WTC11 (cell line): ENCODE results near the gene B4GALNT1. TPM values are rescaled to one million over a fixed set of nuclear protein-coding genes. Genes with fewer than 3 reads are reported as not detected.
"Not testable (repeated sequence)": the region's sequence is repeated elsewhere in the genome, so short reads cannot be mapped to it uniquely, and the experiment has no call there.

Experiments used
- ATAC-seq: fragments of 200-7000 bp; cut with Tn5 transposase; 2 replicates; pipeline ENCODE4 v1.10.0; 2021; ENCODE audit warnings: mild to moderate bottlenecking, moderate library complexity
- CTCF ChIA-PET: fragments of 300-600 bp; sonication (Branson Sonifier 250); formaldehyde crosslinking; loops from one replicate; lab custom pipeline; 2021; ENCODE audit warnings: antibody characterized with exemption; lab: Charles Lee
- POLR2A ChIA-PET: fragments of 350-600 bp; sonication (Branson Sonifier 250); formaldehyde crosslinking; loops from one replicate; lab custom pipeline; 2021; ENCODE audit warnings: antibody characterized with exemption; lab: Charles Lee
- DNase-seq: peaks from one replicate; pipeline ENCODE4 v3.0.0; 2021; ENCODE audit warnings: low spot score
- H3K27ac Mint-ChIP-seq: 2 replicates; pipeline ENCODE4 v1.8.0; 2021; ENCODE audit warnings: mixed read lengths
- H3K27me3 Mint-ChIP-seq: 2 replicates; pipeline ENCODE4 v1.8.0; 2021; ENCODE audit warnings: low read depth, mild to moderate bottlenecking, moderate library complexity, mixed read lengths
- H3K36me3 Mint-ChIP-seq: 2 replicates; pipeline ENCODE4 v1.8.0; 2021; ENCODE audit warnings: mixed read lengths
- H3K4me1 Mint-ChIP-seq: 2 replicates; pipeline ENCODE4 v1.8.0; 2022; ENCODE audit warnings: mixed read lengths
- H3K4me3 Mint-ChIP-seq: 2 replicates; pipeline ENCODE4 v1.8.0; 2021; ENCODE audit warnings: mild to moderate bottlenecking, moderate library complexity, mixed read lengths
- H3K9me3 Mint-ChIP-seq: 2 replicates; pipeline ENCODE4 v1.8.0; 2021; ENCODE audit warnings: mixed read lengths
- CBFB ChIP-seq: sonication (generic); formaldehyde crosslinking; IDR thresholded peaks from 2 replicates; pipeline ENCODE4 v1.8.1; 2022; ENCODE audit warnings: mild to moderate bottlenecking, low read depth, missing genetic modification reagents
- CREB1 ChIP-seq: sonication (generic); formaldehyde crosslinking; IDR thresholded peaks from 2 replicates; pipeline ENCODE4 v1.8.0; 2023; ENCODE audit warnings: mild to moderate bottlenecking, missing genetic modification reagents
- ELF4 ChIP-seq: sonication (generic); formaldehyde crosslinking; IDR thresholded peaks from 2 replicates; pipeline ENCODE4 v1.8.1; 2022; ENCODE audit warnings: low read depth, mild to moderate bottlenecking, moderate library complexity, missing genetic modification reagents
- ESRRA ChIP-seq: sonication (generic); formaldehyde crosslinking; IDR thresholded peaks from 2 replicates; pipeline ENCODE4 v1.8.1; 2022; ENCODE audit warnings: mild to moderate bottlenecking, missing genetic modification reagents, borderline replicate concordance
- ETV6 ChIP-seq: sonication (generic); formaldehyde crosslinking; IDR thresholded peaks from 2 replicates; pipeline ENCODE4 v1.8.1; 2022; ENCODE audit warnings: mild to moderate bottlenecking, missing genetic modification reagents
- FOXK1 ChIP-seq: sonication (generic); formaldehyde crosslinking; IDR thresholded peaks from 2 replicates; pipeline ENCODE4 v1.8.0; 2022; ENCODE audit warnings: mild to moderate bottlenecking, moderate library complexity, missing genetic modification reagents
- KAT7 ChIP-seq: sonication (generic); formaldehyde crosslinking; IDR thresholded peaks from 2 replicates; pipeline ENCODE4 v1.8.1; 2023; ENCODE audit warnings: missing genetic modification reagents, mild to moderate bottlenecking, borderline replicate concordance
- SP1 ChIP-seq: sonication (generic); formaldehyde crosslinking; conservative IDR thresholded peaks from 2 replicates; pipeline ENCODE4 v1.8.1; 2022; ENCODE audit warnings: missing genetic modification reagents
- TEAD1 ChIP-seq: sonication (generic); formaldehyde crosslinking; IDR thresholded peaks from 2 replicates; pipeline ENCODE4 v1.8.0; 2022; ENCODE audit warnings: mild to moderate bottlenecking, missing genetic modification reagents
- ZNF121 ChIP-seq: sonication (generic); formaldehyde crosslinking; IDR thresholded peaks from 2 replicates; pipeline ENCODE4 v1.8.0; 2023; ENCODE audit warnings: missing genetic modification reagents
- ZNF263 ChIP-seq: sonication (generic); formaldehyde crosslinking; IDR thresholded peaks from 2 replicates; pipeline ENCODE4 v1.8.1; 2022; ENCODE audit warnings: low read depth, mild to moderate bottlenecking, moderate library complexity, missing genetic modification reagents
- ZNF416 ChIP-seq: fragments of 250-450 bp; sonication (Bioruptor Pico); IDR thresholded peaks from 2 replicates; pipeline ENCODE4 v1.9.0; 2021; ENCODE audit warnings: mild to moderate bottlenecking, inconsistent platforms
- total RNA-seq: library from RNA; stranded (reverse); gene quantifications from 3 replicates; pipeline ENCODE4 v1.2.3, GENCODE V29; 2021
- TF ChIP-seq, protein P1 (sequence below): fragments of 250-450 bp; sonication (Bioruptor Pico); IDR thresholded peaks from 2 replicates; pipeline ENCODE4 v2.1.2; 2022; ENCODE audit warnings: mild to moderate bottlenecking, moderate library complexity
- TF ChIP-seq, protein P2 (sequence below): sonication (generic); formaldehyde crosslinking; IDR thresholded peaks from 2 replicates; pipeline ENCODE4 v1.8.1; 2023; ENCODE audit warnings: mild to moderate bottlenecking, missing genetic modification reagents, moderate library complexity
- TF ChIP-seq, protein P3 (sequence below): sonication (generic); formaldehyde crosslinking; IDR thresholded peaks from 2 replicates; pipeline ENCODE4 v1.8.0; 2023; ENCODE audit warnings: missing genetic modification reagents, mild to moderate bottlenecking, borderline replicate concordance
- TF ChIP-seq, protein P4 (sequence below): fragments of 250-450 bp; sonication (Bioruptor Pico); IDR thresholded peaks from 2 replicates; pipeline ENCODE4 v1.8.0; 2021; ENCODE audit warnings: mild to moderate bottlenecking
- TF ChIP-seq, protein P5 (sequence below): sonication (generic); formaldehyde crosslinking; IDR thresholded peaks from 2 replicates; pipeline ENCODE4 v1.8.1; 2023; ENCODE audit warnings: mild to moderate bottlenecking, moderate library complexity, missing genetic modification reagents

B4GALNT1 gene
- total RNA-seq, 1 experiment from 2014 or later, result 1.2 TPM

DNA sequence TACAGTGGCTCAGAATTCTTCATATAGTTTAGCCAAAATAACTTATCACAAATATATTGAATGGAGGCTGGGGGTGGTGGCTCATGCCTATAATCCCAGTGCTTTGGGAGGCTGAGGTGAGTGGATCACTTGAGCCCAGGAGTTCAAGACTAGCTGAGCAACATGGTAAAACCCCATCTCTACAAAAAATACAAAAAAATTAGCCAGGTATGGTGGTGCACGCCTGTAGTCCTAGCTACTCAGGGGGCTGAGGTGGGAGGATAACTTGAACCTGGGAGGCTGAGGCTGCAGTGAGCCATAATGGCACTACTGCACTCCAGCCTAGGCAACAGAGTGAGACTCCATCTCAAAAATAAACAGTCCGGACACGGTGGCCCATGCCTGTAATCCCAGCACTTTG is 38.8 kb upstream of the B4GALNT1 start:
- H3K4me3 Mint-ChIP-seq, H3K4me1 Mint-ChIP-seq, DNase-seq, H3K27ac Mint-ChIP-seq, ATAC-seq, POLR2A ChIA-PET, H3K36me3 Mint-ChIP-seq: not testable (repeated sequence)
- Mint-ChIP-seq H3K27me3 (peaks cover 59% of the 10 kb centered on the region), H3K9me3 (peaks cover 40% of the 10 kb centered on the region)
- CTCF ChIA-PET, result interaction anchor here (1.0 kb wide), 1 partner anchor 45 kb away, joined by 4 read pairs; no protein-coding TSS in a partner anchor

DNA sequence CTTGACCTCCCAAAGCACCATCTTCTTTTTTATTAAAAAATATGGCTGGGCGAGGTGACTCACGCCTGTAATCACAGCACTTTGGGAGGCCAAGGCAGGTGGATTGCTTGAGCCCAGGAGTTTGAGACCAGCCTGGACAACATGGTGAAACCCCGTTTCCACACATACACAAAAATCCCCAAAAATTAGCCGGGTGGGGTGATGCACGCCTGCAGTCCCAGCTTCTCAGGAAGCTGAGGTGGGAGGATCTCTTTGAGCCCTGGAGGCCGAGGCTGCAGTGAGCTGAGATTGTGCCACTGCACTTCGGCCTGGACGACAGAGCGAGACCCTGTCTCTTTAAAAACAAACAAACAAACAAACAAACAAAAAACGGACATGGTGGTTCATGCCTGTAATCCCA is 36.7 kb upstream of the B4GALNT1 start:
- H3K36me3 Mint-ChIP-seq, POLR2A ChIA-PET, DNase-seq, ATAC-seq, H3K4me3 Mint-ChIP-seq, H3K27ac Mint-ChIP-seq, CTCF ChIA-PET, H3K4me1 Mint-ChIP-seq: not testable (repeated sequence)
- Mint-ChIP-seq H3K27me3 (peaks cover 48% of the 10 kb centered on the region), H3K9me3 (peaks cover 49% of the 10 kb centered on the region)

DNA sequence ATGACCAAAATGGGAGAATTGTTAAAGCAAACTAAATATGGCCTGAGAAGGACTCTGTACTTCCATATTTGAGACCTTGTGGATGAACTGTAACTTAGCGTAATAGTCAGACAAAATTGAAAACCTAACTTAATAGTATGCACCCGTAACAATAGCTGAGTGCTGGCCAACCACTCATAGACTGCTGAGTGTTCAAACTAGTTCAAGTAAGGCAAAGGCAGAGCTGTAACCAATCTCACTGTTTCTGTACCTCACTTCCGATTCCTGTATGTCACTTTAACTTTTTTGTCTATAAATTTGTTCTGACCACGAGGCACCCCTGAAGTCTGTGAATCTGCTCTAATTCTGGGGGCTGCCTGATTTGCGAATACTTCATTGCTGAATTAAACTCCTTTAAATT is 33.9 kb upstream of the B4GALNT1 start:
- no peak overlapping the region for H3K27ac Mint-ChIP-seq
- ATAC-seq, result no peak
- ChIA-PET CTCF (no interaction called here), POLR2A (no interaction called here)
- no peak for DNase-seq
- H3K36me3 Mint-ChIP-seq, result peaks cover 14% of the 10 kb centered on the region
- no peak overlapping the region for H3K4me3 Mint-ChIP-seq
- peaks cover 57% of the 10 kb centered on the region for H3K9me3 Mint-ChIP-seq
- peaks cover 34% of the 10 kb centered on the region for H3K27me3 Mint-ChIP-seq
- no peaks in the 10 kb centered on the region for H3K4me1 Mint-ChIP-seq
- TF ChIP-seq, protein P1, sequence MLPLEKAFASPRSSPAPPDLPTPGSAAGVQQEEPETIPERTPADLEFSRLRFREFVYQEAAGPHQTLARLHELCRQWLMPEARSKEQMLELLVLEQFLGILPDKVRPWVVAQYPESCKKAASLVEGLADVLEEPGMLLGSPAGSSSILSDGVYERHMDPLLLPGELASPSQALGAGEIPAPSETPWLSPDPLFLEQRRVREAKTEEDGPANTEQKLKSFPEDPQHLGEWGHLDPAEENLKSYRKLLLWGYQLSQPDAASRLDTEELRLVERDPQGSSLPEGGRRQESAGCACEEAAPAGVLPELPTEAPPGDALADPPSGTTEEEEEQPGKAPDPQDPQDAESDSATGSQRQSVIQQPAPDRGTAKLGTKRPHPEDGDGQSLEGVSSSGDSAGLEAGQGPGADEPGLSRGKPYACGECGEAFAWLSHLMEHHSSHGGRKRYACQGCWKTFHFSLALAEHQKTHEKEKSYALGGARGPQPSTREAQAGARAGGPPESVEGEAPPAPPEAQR, result no peak
- TF ChIP-seq, protein P2, sequence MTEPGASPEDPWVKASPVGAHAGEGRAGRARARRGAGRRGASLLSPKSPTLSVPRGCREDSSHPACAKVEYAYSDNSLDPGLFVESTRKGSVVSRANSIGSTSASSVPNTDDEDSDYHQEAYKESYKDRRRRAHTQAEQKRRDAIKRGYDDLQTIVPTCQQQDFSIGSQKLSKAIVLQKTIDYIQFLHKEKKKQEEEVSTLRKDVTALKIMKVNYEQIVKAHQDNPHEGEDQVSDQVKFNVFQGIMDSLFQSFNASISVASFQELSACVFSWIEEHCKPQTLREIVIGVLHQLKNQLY, result no peak
- TF ChIP-seq ZNF416 (CRISPR knock-in tag) (no peak), ZNF263 (CRISPR knock-in tag) (no peak), CREB1 (CRISPR knock-in tag) (no peak), CBFB (CRISPR knock-in tag) (no peak), FOXK1 (no peak), KAT7 (no peak), ETV6 (no peak), TEAD1 (CRISPR knock-in tag) (no peak), ZNF121 (CRISPR knock-in tag) (no peak), SP1 (CRISPR knock-in tag) (no peak), ESRRA (CRISPR knock-in tag) (no peak), ELF4 (CRISPR knock-in tag) (no peak)
- TF ChIP-seq, protein P3, sequence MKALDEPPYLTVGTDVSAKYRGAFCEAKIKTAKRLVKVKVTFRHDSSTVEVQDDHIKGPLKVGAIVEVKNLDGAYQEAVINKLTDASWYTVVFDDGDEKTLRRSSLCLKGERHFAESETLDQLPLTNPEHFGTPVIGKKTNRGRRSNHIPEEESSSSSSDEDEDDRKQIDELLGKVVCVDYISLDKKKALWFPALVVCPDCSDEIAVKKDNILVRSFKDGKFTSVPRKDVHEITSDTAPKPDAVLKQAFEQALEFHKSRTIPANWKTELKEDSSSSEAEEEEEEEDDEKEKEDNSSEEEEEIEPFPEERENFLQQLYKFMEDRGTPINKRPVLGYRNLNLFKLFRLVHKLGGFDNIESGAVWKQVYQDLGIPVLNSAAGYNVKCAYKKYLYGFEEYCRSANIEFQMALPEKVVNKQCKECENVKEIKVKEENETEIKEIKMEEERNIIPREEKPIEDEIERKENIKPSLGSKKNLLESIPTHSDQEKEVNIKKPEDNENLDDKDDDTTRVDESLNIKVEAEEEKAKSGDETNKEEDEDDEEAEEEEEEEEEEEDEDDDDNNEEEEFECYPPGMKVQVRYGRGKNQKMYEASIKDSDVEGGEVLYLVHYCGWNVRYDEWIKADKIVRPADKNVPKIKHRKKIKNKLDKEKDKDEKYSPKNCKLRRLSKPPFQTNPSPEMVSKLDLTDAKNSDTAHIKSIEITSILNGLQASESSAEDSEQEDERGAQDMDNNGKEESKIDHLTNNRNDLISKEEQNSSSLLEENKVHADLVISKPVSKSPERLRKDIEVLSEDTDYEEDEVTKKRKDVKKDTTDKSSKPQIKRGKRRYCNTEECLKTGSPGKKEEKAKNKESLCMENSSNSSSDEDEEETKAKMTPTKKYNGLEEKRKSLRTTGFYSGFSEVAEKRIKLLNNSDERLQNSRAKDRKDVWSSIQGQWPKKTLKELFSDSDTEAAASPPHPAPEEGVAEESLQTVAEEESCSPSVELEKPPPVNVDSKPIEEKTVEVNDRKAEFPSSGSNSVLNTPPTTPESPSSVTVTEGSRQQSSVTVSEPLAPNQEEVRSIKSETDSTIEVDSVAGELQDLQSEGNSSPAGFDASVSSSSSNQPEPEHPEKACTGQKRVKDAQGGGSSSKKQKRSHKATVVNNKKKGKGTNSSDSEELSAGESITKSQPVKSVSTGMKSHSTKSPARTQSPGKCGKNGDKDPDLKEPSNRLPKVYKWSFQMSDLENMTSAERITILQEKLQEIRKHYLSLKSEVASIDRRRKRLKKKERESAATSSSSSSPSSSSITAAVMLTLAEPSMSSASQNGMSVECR (CRISPR knock-in tag), result no peak
- TF ChIP-seq, protein P4, sequence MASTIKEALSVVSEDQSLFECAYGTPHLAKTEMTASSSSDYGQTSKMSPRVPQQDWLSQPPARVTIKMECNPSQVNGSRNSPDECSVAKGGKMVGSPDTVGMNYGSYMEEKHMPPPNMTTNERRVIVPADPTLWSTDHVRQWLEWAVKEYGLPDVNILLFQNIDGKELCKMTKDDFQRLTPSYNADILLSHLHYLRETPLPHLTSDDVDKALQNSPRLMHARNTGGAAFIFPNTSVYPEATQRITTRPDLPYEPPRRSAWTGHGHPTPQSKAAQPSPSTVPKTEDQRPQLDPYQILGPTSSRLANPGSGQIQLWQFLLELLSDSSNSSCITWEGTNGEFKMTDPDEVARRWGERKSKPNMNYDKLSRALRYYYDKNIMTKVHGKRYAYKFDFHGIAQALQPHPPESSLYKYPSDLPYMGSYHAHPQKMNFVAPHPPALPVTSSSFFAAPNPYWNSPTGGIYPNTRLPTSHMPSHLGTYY, result no peak
- TF ChIP-seq, protein P5, sequence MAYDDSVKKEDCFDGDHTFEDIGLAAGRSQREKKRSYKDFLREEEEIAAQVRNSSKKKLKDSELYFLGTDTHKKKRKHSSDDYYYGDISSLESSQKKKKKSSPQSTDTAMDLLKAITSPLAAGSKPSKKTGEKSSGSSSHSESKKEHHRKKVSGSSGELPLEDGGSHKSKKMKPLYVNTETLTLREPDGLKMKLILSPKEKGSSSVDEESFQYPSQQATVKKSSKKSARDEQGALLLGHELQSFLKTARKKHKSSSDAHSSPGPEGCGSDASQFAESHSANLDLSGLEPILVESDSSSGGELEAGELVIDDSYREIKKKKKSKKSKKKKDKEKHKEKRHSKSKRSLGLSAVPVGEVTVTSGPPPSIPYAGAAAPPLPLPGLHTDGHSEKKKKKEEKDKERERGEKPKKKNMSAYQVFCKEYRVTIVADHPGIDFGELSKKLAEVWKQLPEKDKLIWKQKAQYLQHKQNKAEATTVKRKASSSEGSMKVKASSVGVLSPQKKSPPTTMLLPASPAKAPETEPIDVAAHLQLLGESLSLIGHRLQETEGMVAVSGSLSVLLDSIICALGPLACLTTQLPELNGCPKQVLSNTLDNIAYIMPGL, result no peak
- TF ChIP-seq, all 79 proteins: peak for 0

DNA sequence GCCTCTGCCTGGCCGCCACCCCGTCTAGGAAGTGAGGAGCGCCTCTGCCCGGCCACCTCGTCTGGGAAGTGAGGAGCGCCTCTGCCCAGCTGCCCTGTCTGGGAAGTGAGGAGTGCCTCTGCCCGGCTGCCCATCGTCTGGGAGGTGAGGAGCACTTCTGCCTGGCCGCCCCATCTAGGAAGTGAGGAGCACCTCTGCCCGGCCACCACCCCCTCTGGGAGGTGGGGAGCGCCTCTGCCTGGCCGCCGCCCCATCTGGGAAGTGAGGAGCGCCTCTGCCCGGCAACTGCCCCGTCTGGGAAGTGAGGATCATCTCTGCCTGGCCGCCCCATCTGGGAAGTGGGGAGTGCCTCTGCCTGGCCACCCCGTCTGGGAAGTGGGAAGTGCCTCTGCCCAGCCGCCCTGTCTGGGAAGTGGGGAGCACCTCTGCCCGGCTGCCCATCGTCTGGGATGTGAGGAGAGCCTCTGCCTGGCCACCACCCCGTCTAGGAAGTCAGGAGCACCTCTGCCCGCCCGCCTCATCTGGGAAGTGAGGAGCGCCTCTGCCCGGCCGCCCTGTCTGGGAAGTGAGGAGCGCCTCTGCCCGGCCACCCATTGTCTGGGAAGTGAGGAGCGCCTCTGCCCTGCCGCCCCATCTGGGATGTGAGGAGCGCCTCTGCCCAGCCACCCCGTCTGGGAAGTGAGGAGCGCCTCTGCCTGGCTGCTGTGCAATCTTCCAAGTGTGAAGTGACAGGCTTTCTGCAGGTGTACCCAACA is 32.2 kb upstream of the B4GALNT1 start:
- H3K27ac Mint-ChIP-seq, H3K4me1 Mint-ChIP-seq, CTCF ChIA-PET, DNase-seq, H3K4me3 Mint-ChIP-seq, POLR2A ChIA-PET, ATAC-seq: not testable (repeated sequence)
- Mint-ChIP-seq H3K36me3 (peaks cover 23% of the 10 kb centered on the region), H3K9me3 (peaks cover 60% of the 10 kb centered on the region), H3K27me3 (peaks cover 34% of the 10 kb centered on the region)
